Panc1 (cell line): ENCODE results near the gene PHF19. TPM values are rescaled to one million over a fixed set of nuclear protein-coding genes. Genes with fewer than 3 reads are reported as not detected.

Source experiments
- ATAC-seq: fragments of 200-7000 bp; cut with Tn5 transposase; 2 replicates; pipeline ENCODE4 v1.9.1; 2020; ENCODE audit warnings: mild to moderate bottlenecking, moderate library complexity
- BruUV-seq: library from RNA; stranded (reverse); fragments of 400-500 nt; replicated peaks from 2 replicates; lab custom pipeline; 2021; lab: Mats Ljungman, UMichigan
- CTCF ChIA-PET: fragments of 300-600 bp; sonication (Branson Sonifier 250); formaldehyde crosslinking; loops from one replicate; lab custom pipeline; 2022; ENCODE audit warnings: antibody characterized with exemption; lab: Charles Lee
- POLR2A ChIA-PET: fragments of 300-600 bp; sonication (Branson Sonifier 250); formaldehyde crosslinking; loops from one replicate; lab custom pipeline; 2022; ENCODE audit warnings: antibody characterized with exemption; lab: Charles Lee
- DNase-seq: peaks from one replicate; pipeline ENCODE4 v3.0.0-alpha.2; 2010; ENCODE audit warnings: low read depth, low spot score
- H3K27ac ChIP-seq: 2 replicates; pipeline ENCODE4 v1.5.1; 2011; ENCODE audit warnings: mild to moderate bottlenecking, low read length, inconsistent platforms
- H3K27me3 ChIP-seq: fragments of 200-500 bp; sonication (Bioruptor generic); 2 replicates; pipeline ENCODE4 v1.6.0; 2014; ENCODE audit warnings: low read length, inconsistent platforms; ENCODE audit not compliant: control insufficient read depth, insufficient read depth
- H3K36me3 ChIP-seq: fragments of 200-500 bp; sonication (Bioruptor generic); 2 replicates; pipeline ENCODE4 v1.5.1; 2014; ENCODE audit warnings: inconsistent platforms, mild to moderate bottlenecking, low read length, moderate library complexity; ENCODE audit not compliant: control insufficient read depth, insufficient read depth
- H3K4me1 ChIP-seq: 2 replicates; pipeline ENCODE4 v1.5.1; 2011; ENCODE audit warnings: inconsistent platforms, mild to moderate bottlenecking, low read length, moderate library complexity; ENCODE audit not compliant: control insufficient read depth, insufficient read depth
- H3K4me3 ChIP-seq, 2 experiments: 2 replicates each; pipeline ENCODE4 v1.5.1; 2011 to 2012; ENCODE audit warnings: low read depth in 2 of 2, low read length in 2 of 2, mild to moderate bottlenecking in 2 of 2, inconsistent platforms in 1 of 2, moderate library complexity in 1 of 2
- H3K9me3 ChIP-seq: fragments of 200-500 bp; sonication (Bioruptor generic); 2 replicates; pipeline ENCODE4 v1.5.1; 2014; ENCODE audit warnings: low read depth, mild to moderate bottlenecking, inconsistent platforms, low read length, moderate library complexity; ENCODE audit not compliant: control insufficient read depth, insufficient read depth
- CTCF ChIP-seq: fragments of 450-650 bp; IDR thresholded peaks from 2 replicates; pipeline ENCODE4 v1.5.1; 2017; ENCODE audit warnings: mild to moderate bottlenecking
- POLR2AphosphoS5 ChIP-seq: IDR thresholded peaks from 2 replicates; pipeline ENCODE4 v1.6.1; 2012; ENCODE audit warnings: mild to moderate bottlenecking, low read depth, low read length, moderate library complexity
- REST ChIP-seq, 2 experiments: IDR thresholded peaks; 2 replicates each; pipeline ENCODE4 v1.6.1; 2011 to 2012; ENCODE audit warnings: low read depth in 2 of 2, control low read depth in 1 of 2, low read length in 1 of 2, mild to moderate bottlenecking in 1 of 2, moderate library complexity in 1 of 2; ENCODE audit not compliant: insufficient read depth in 1 of 2
- SIN3A ChIP-seq: IDR thresholded peaks from 2 replicates; pipeline ENCODE4 v1.6.1; 2012; ENCODE audit warnings: low read depth, mild to moderate bottlenecking, low read length, moderate library complexity, borderline replicate concordance; ENCODE audit not compliant: insufficient read depth
- TCF7L2 ChIP-seq: IDR thresholded peaks from 2 replicates; pipeline ENCODE4 v1.6.1; 2011; ENCODE audit warnings: mild to moderate bottlenecking, low read depth, low read length, inconsistent platforms
- in situ Hi-C: cut with HindIII; loops from 2 replicates; pipeline ENCODE4 v1.10.0; 2016; ENCODE audit warnings: low sequenced_read_pairs, low pct_unique_long_range_greater_than_20kb
- intact Hi-C: fragments of 100-400 bp; cut with micrococcal nuclease; formaldehyde crosslinking; loops from one replicate; pipeline ENCODE4 v1.10.0; 2022; ENCODE audit not compliant: unreplicated experiment
- total RNA-seq: library from RNA; stranded (reverse); gene quantifications from one replicate; pipeline ENCODE4 v1.2.1, GENCODE V29; 2021; ENCODE audit not compliant: unreplicated experiment

PHF19 gene
- total RNA-seq, 1 experiment from 2014 or later = 91.1 TPM

DNA sequence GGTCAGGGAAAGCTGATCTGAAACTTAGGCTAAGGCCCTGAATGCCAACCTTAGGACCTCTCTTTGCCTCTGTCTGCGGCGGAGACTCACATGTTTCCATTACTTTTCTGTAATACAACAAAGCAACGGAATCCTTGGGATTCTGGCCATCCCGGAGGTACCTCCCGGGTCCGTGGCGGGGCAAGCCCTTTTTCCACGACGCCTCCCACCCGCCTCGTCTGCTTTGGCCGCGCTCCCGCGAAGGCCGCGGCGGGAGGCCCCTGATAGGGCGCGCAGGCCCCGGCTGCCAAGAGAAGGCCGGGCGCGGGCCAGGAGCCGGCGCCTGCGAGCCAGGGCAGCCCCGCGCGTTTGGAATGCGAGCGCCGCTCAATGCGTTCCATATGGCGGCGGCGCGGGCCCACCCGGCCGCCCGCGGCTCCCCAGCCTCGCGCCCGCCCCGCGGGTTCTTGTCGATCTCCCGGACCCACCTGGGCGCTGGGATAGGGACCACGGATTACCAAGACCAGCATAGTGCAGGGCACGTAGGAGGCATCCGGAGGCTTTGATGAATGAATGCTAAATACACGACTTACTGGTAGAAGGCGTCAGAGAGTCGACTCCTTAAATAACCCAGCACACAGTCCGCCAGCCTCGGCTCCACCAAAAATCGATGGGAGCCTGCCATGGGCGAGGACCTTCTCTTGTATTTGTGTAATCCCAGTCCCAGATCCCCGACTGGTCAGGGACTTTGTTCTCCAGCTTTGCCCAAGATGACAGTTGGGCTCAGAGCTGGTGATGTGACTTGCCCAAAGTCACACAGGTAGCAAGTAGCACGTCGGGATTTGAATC lies 17.5 kb upstream of the PHF19 start:
- ATAC-seq (no peak), DNase-seq (no peak)
- Histone ChIP-seq H3K36me3 (no peaks in the 10 kb centered on the region), H3K4me1 (no peaks in the 10 kb centered on the region; the same call in 1 of the 2 replicates), H3K27me3 (no peaks in the 10 kb centered on the region), H3K9me3 (no peaks in the 10 kb centered on the region), H3K4me3 (no peak overlapping the region), H3K27ac (no peak overlapping the region)
- in situ Hi-C loops = no loop called here
- ChIA-PET CTCF (no interaction called here), POLR2A (no interaction called here)
- TF ChIP-seq POLR2AphosphoS5 (no peak), REST (IDR thresholded peaks at IDR 0.05; ENCODE audit: insufficient read depth in 1 of 2, low read depth in 2 of 2, low read length in 1 of 2) (no peak), TCF7L2 (no peak), SIN3A (no peak), CTCF (no peak)
- BruUV-seq = no TSS peak
- intact Hi-C loops = no loop called here

DNA sequence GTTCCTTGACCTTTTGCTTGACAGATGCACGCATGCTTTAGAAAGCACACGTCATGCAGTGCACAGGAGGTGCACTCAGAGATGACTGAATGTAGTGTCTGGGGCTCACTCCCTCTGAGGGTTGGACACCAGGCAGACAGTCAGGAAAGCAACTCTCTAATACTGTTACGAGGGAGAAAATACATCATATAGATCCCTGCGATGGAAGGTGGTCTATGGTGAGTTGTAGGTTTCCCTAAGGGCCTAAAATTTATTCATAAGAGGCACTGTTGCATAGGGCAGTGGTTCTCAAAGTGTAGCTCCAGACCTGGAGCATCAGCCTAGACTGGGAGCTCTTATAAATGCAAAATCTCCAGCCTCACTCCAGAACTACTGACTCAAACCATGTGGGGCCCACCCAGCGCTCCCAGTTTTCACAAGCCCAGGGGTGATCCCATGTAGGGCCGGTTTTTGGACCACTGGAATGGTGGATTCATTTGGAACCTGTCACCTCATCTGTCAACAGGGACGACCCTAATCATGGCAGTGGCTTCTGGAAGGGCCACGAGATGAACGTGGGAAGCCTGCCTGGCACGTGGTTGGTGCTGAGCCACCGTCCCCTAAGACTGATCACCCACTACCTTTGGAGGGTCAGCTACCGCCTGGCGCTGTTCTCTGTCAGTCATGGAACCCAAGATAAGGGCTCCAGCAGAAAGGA lies 16.8 kb upstream of the PHF19 start:
- POLR2A ChIA-PET = no interaction called here

More for the DNA sequence above, 16.8 kb upstream of the PHF19 start:
- no peaks in the 10 kb centered on the region for H3K27me3 ChIP-seq
- CTCF ChIA-PET = no interaction called here
- TF ChIP-seq TCF7L2 = no peak
- H3K4me1 ChIP-seq = no peaks in the 10 kb centered on the region; the same call in 1 of the 2 replicates
- no peak overlapping the region for H3K4me3 ChIP-seq
- no TSS peak for BruUV-seq
- H3K36me3 ChIP-seq = no peaks in the 10 kb centered on the region
- H3K9me3 ChIP-seq = no peaks in the 10 kb centered on the region
- ATAC-seq (no peak), DNase-seq (no peak)
- intact Hi-C loops (no loop called here), in situ Hi-C loops (no loop called here)
- no peak overlapping the region for H3K27ac ChIP-seq
